ENCODE measurements around the gene MYLK.

Gene MYLK

DNA sequence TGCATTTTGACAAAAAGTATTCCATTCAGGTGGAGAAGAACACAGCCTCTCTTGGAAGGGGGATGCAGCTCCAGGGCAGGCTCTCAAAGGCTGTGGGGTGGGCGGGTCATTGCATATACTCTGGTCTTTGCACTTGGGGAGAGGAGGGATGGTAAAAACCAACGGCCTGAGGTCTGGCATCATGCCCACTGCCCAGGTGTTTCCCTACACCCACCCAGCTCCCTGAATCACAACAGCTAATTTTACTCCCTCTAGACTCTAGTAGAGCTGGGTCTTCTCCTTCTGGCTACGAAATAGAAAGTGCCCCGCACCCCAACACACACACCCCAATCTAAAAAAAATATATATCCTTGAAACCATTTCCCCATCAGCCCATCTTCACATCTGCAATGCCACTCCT lies 1.0 kb downstream of the MYLK start:
- H2AK5ac ChIP-seq (ENCODE audit: low read length): no peak overlapping the region
- no peak overlapping the region for H2BK120ac ChIP-seq (ENCODE audit: low read depth, low read length)
- H2BK5ac ChIP-seq (ENCODE audit: low read length): no peak overlapping the region
- H3K18ac ChIP-seq (ENCODE audit: low read length): no peak overlapping the region
- no peaks in the 10 kb centered on the region for H3K79me2 ChIP-seq (ENCODE audit: control insufficient read depth, insufficient read depth, low read length)
- H3K56ac ChIP-seq (ENCODE audit: low read length): no peak overlapping the region
- H3K36me3 ChIP-seq (ENCODE audit: control insufficient read depth, insufficient read depth, low read length): no peaks in the 10 kb centered on the region
- no peak overlapping the region for H3K27ac ChIP-seq (ENCODE audit: low read depth, low read length)
- H3K79me1 ChIP-seq (ENCODE audit: low read length): no peaks in the 10 kb centered on the region
- H3K27me3 ChIP-seq (ENCODE audit: insufficient read depth, low read length, poor library complexity): no peaks in the 10 kb centered on the region
- no CpG with 5 or more reads among the region's 4 CpGs for WGBS (ENCODE audit: extremely low coverage, insufficient coverage, low lambda C conversion rate)
- no peak overlapping the region for H4K8ac ChIP-seq (ENCODE audit: low read depth, low read length)
- H3K4me2 ChIP-seq (ENCODE audit: low read length): no peak overlapping the region
- no peak overlapping the region for H3K4me3 ChIP-seq (ENCODE audit: low read length)
- peak overlapping the region; percentile 84 for H3K23ac ChIP-seq (ENCODE audit: low read length)
- H2BK15ac ChIP-seq (replicated peaks; ENCODE audit: low read depth): no peak overlapping the region
- peak overlapping the region; percentile 84 for H3K9ac ChIP-seq (ENCODE audit: low read length)
- no peak overlapping the region for H3K4ac ChIP-seq (ENCODE audit: low read depth, low read length)
- DNase-seq: no peak
- no peaks in the 10 kb centered on the region for H3K4me1 ChIP-seq (ENCODE audit: control insufficient read depth, low read depth, low read length)
- H4K5ac ChIP-seq (ENCODE audit: low read length): no peak overlapping the region

DNA sequence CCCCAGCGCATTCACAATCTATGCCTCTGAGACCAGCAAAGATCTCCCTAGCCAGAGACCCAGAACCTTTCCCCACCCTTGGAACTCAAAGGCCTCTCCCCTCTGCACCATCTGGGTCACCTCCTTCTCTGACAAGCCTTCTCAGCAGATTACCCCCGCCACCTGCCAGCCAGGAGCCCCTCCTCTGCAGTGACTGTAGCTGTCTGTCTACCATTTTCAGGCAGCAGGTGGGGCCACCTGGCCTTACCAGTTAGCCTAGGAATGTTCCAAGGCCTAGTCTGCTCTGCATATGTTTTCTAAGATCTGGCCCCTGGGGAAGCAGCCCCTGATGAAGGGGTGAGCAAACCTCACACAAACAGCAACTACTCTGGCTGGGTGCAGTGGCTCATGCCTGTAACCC lies 2.4 kb downstream of the MYLK start:
- H2BK5ac ChIP-seq (ENCODE audit: low read length): no peak overlapping the region
- no peak overlapping the region for H2AK5ac ChIP-seq (ENCODE audit: low read length)
- H3K4me2 ChIP-seq (ENCODE audit: low read length): no peak overlapping the region
- H3K4ac ChIP-seq (ENCODE audit: low read depth, low read length): no peak overlapping the region
- H2BK120ac ChIP-seq (ENCODE audit: low read depth, low read length): no peak overlapping the region
- H3K9ac ChIP-seq (ENCODE audit: low read length): no peak overlapping the region
- no CpG with 5 or more reads among the region's 2 CpGs for WGBS (ENCODE audit: extremely low coverage, insufficient coverage, low lambda C conversion rate)
- no peak overlapping the region for H3K56ac ChIP-seq (ENCODE audit: low read length)
- no peak overlapping the region for H3K27ac ChIP-seq (ENCODE audit: low read depth, low read length)
- H3K4me1 ChIP-seq (ENCODE audit: control insufficient read depth, low read depth, low read length): no peaks in the 10 kb centered on the region
- no peak overlapping the region for H3K18ac ChIP-seq (ENCODE audit: low read length)
- peak; percentile 54 for DNase-seq
- no peaks in the 10 kb centered on the region for H3K27me3 ChIP-seq (ENCODE audit: insufficient read depth, low read length, poor library complexity)
- no peak overlapping the region for H3K4me3 ChIP-seq (ENCODE audit: low read length)
- no peak overlapping the region for H3K23ac ChIP-seq (ENCODE audit: low read length)
- no peaks in the 10 kb centered on the region for H3K79me1 ChIP-seq (ENCODE audit: low read length)
- H2BK15ac ChIP-seq (replicated peaks; ENCODE audit: low read depth): no peak overlapping the region
- H3K79me2 ChIP-seq (ENCODE audit: control insufficient read depth, insufficient read depth, low read length): no peaks in the 10 kb centered on the region
- H4K8ac ChIP-seq (ENCODE audit: low read depth, low read length): no peak overlapping the region
- H3K36me3 ChIP-seq (ENCODE audit: control insufficient read depth, insufficient read depth, low read length): no peaks in the 10 kb centered on the region
- no peak overlapping the region for H4K5ac ChIP-seq (ENCODE audit: low read length)

- no peak overlapping the region for H3K9ac ChIP-seq (ENCODE audit: low read length)
- H3K36me3 ChIP-seq (ENCODE audit: control insufficient read depth, insufficient read depth, low read length): no peaks in the 10 kb centered on the region
- no peak overlapping the region for H4K5ac ChIP-seq (ENCODE audit: low read length)
- H3K79me2 ChIP-seq (ENCODE audit: control insufficient read depth, insufficient read depth, low read length): no peaks in the 10 kb centered on the region
- no peak overlapping the region for H4K8ac ChIP-seq (ENCODE audit: low read depth, low read length)
- no peak overlapping the region for H2AK5ac ChIP-seq (ENCODE audit: low read length)
- H3K4me1 ChIP-seq (ENCODE audit: control insufficient read depth, low read depth, low read length): no peaks in the 10 kb centered on the region
- H3K27ac ChIP-seq (ENCODE audit: low read depth, low read length): no peak overlapping the region
- no peak overlapping the region for H3K4me3 ChIP-seq (ENCODE audit: low read length)
- no peaks in the 10 kb centered on the region for H3K79me1 ChIP-seq (ENCODE audit: low read length)
- WGBS (ENCODE audit: extremely low coverage, insufficient coverage, low lambda C conversion rate): no CpG with 5 or more reads among the region's 6 CpGs
- no peaks in the 10 kb centered on the region for H3K27me3 ChIP-seq (ENCODE audit: insufficient read depth, low read length, poor library complexity)
- H3K4ac ChIP-seq (ENCODE audit: low read depth, low read length): no peak overlapping the region
- no peak overlapping the region for H3K4me2 ChIP-seq (ENCODE audit: low read length)
- H3K18ac ChIP-seq (ENCODE audit: low read length): no peak overlapping the region
- no peak overlapping the region for H3K23ac ChIP-seq (ENCODE audit: low read length)
- DNase-seq: peak; percentile 64
- no peak overlapping the region for H3K56ac ChIP-seq (ENCODE audit: low read length)
- no peak overlapping the region for H2BK120ac ChIP-seq (ENCODE audit: low read depth, low read length)
- H2BK15ac ChIP-seq (replicated peaks; ENCODE audit: low read depth): no peak overlapping the region
- no peak overlapping the region for H2BK5ac ChIP-seq (ENCODE audit: low read length)
Observed at GRCh38 chr3:123880998-123881561, 3.1 kb downstream of the MYLK start.

DNA sequence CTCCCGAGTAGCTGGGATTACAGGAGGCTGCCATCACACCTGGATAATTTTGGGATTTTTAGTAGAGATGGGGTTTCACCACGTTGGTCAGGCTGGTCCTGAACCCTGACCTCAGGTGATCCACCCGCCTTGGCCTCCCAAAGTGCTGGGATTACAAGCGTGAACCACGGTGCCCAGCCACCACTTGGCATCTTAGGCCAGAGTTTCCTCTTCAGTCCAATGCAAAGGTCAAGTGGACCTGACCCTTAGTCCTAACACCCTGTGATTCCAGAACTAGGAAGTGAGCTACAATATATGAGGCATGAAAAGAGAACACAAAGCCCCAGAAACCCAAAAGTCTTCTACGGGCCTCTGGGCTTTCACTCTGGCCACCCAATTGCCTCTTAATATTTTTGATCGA lies 5.3 kb downstream of the MYLK start:
- no peak for DNase-seq
- Histone ChIP-seq H3K27ac (ENCODE audit: low read depth, low read length) (no peak overlapping the region), H3K4me3 (ENCODE audit: low read length) (no peak overlapping the region), H2BK120ac (ENCODE audit: low read depth, low read length) (no peak overlapping the region), H3K18ac (ENCODE audit: low read length) (no peak overlapping the region), H2BK5ac (ENCODE audit: low read length) (no peak overlapping the region), H3K4me2 (ENCODE audit: low read length) (no peak overlapping the region), H3K9ac (ENCODE audit: low read length) (no peak overlapping the region), H3K4ac (ENCODE audit: low read depth, low read length) (no peak overlapping the region), H3K79me1 (ENCODE audit: low read length) (no peaks in the 10 kb centered on the region), H3K23ac (ENCODE audit: low read length) (no peak overlapping the region), H2AK5ac (ENCODE audit: low read length) (no peak overlapping the region), H4K8ac (ENCODE audit: low read depth, low read length) (no peak overlapping the region), H3K79me2 (ENCODE audit: control insufficient read depth, insufficient read depth, low read length) (no peaks in the 10 kb centered on the region), H3K4me1 (ENCODE audit: control insufficient read depth, low read depth, low read length) (no peaks in the 10 kb centered on the region), H2BK15ac (replicated peaks; ENCODE audit: low read depth) (no peak overlapping the region), H3K27me3 (ENCODE audit: insufficient read depth, low read length, poor library complexity) (no peaks in the 10 kb centered on the region), H4K5ac (ENCODE audit: low read length) (no peak overlapping the region), H3K36me3 (ENCODE audit: control insufficient read depth, insufficient read depth, low read length) (no peaks in the 10 kb centered on the region), H3K56ac (ENCODE audit: low read length) (no peak overlapping the region)
- no CpG with 5 or more reads among the region's 7 CpGs for WGBS (ENCODE audit: extremely low coverage, insufficient coverage, low lambda C conversion rate)

- WGBS (ENCODE audit: extremely low coverage, insufficient coverage, low lambda C conversion rate): no CpG with 5 or more reads among the region's 4 CpGs
- H3K4me3 ChIP-seq (ENCODE audit: low read length): no peak overlapping the region
- H3K4me1 ChIP-seq (ENCODE audit: control insufficient read depth, low read depth, low read length): no peaks in the 10 kb centered on the region
- H2BK15ac ChIP-seq (replicated peaks; ENCODE audit: low read depth): no peak overlapping the region
- H3K18ac ChIP-seq (ENCODE audit: low read length): no peak overlapping the region
- no peaks in the 10 kb centered on the region for H3K36me3 ChIP-seq (ENCODE audit: control insufficient read depth, insufficient read depth, low read length)
- no peaks in the 10 kb centered on the region for H3K27me3 ChIP-seq (ENCODE audit: insufficient read depth, low read length, poor library complexity)
- H3K79me2 ChIP-seq (ENCODE audit: control insufficient read depth, insufficient read depth, low read length): no peaks in the 10 kb centered on the region
- no peak overlapping the region for H3K4me2 ChIP-seq (ENCODE audit: low read length)
- no peak for DNase-seq
- no peak overlapping the region for H4K8ac ChIP-seq (ENCODE audit: low read depth, low read length)
- H3K27ac ChIP-seq (ENCODE audit: low read depth, low read length): no peak overlapping the region
- no peak overlapping the region for H2AK5ac ChIP-seq (ENCODE audit: low read length)
- H3K23ac ChIP-seq (ENCODE audit: low read length): no peak overlapping the region
- H3K4ac ChIP-seq (ENCODE audit: low read depth, low read length): no peak overlapping the region
- no peak overlapping the region for H3K9ac ChIP-seq (ENCODE audit: low read length)
- H2BK120ac ChIP-seq (ENCODE audit: low read depth, low read length): no peak overlapping the region
- H3K79me1 ChIP-seq (ENCODE audit: low read length): no peaks in the 10 kb centered on the region
- H4K5ac ChIP-seq (ENCODE audit: low read length): no peak overlapping the region
- no peak overlapping the region for H2BK5ac ChIP-seq (ENCODE audit: low read length)
- H3K56ac ChIP-seq (ENCODE audit: low read length): no peak overlapping the region
Observed at GRCh38 chr3:123877965-123878364, 6.2 kb downstream of the MYLK start.

GRCh38 chr3:123877466-123877865 lies 6.7 kb downstream of the MYLK start:
- WGBS (ENCODE audit: extremely low coverage, insufficient coverage, low lambda C conversion rate): no CpG with 5 or more reads among the region's 4 CpGs

More at GRCh38 chr3:123877466-123877865, 6.7 kb downstream of the MYLK start:
- Histone ChIP-seq H2BK15ac (replicated peaks; ENCODE audit: low read depth) (no peak overlapping the region), H3K9ac (ENCODE audit: low read length) (no peak overlapping the region), H3K79me1 (ENCODE audit: low read length) (no peaks in the 10 kb centered on the region), H3K79me2 (ENCODE audit: control insufficient read depth, insufficient read depth, low read length) (no peaks in the 10 kb centered on the region), H4K5ac (ENCODE audit: low read length) (no peak overlapping the region), H3K27me3 (ENCODE audit: insufficient read depth, low read length, poor library complexity) (no peaks in the 10 kb centered on the region), H3K56ac (ENCODE audit: low read length) (no peak overlapping the region), H3K4me3 (ENCODE audit: low read length) (no peak overlapping the region), H2BK120ac (ENCODE audit: low read depth, low read length) (peak overlapping the region; percentile 16), H4K8ac (ENCODE audit: low read depth, low read length) (no peak overlapping the region), H3K18ac (ENCODE audit: low read length) (no peak overlapping the region), H2BK5ac (ENCODE audit: low read length) (no peak overlapping the region), H3K4me1 (ENCODE audit: control insufficient read depth, low read depth, low read length) (no peaks in the 10 kb centered on the region), H3K4ac (ENCODE audit: low read depth, low read length) (no peak overlapping the region), H3K23ac (ENCODE audit: low read length) (no peak overlapping the region), H3K4me2 (ENCODE audit: low read length) (no peak overlapping the region), H3K36me3 (ENCODE audit: control insufficient read depth, insufficient read depth, low read length) (no peaks in the 10 kb centered on the region), H2AK5ac (ENCODE audit: low read length) (no peak overlapping the region), H3K27ac (ENCODE audit: low read depth, low read length) (no peak overlapping the region)
- DNase-seq: no peak
